Measurements from ENCODE around the gene DHX15. TPM values are rescaled to one million over a fixed set of nuclear protein-coding genes. Genes with fewer than 3 reads are reported as not detected.
A peak's percentile ranks its signal among the peaks of the same experiment; 100 is the strongest.

DHX15 gene
- total RNA-seq: 93.2 TPM
- long read RNA-seq, transcript DHX15-201 (14 exons, 2,994 nt): major isoform, 84 of 106 reads
- long read RNA-seq, partial matches to known transcripts: 10 of 106 reads
- long read RNA-seq, other reads (novel, unspliced or antisense): 11 of 106 reads

GRCh38 chr4:24584211-24584850 is at the start of gene DHX15:
TSS of gene DHX15 (minus strand) at chr4:24584554. CDS start at chr4:24584393, 161 bp downstream.
- DNase-seq (peak; percentile 98), ATAC-seq (peak; percentile 97 to 99)
- no peak for TF ChIP-seq CTCF (IDR thresholded peaks at IDR 0.05)
- H3K27me3 ChIP-seq (ENCODE audit: low read depth): no peaks in the 10 kb centered on the region
- peaks cover 39% of the 10 kb centered on the region for H3K4me1 ChIP-seq
- H3K36me3 ChIP-seq: peaks cover 11% of the 10 kb centered on the region
- H3K4me3 ChIP-seq: peak within 1 kb of the TSS; percentile 99
- intact Hi-C loops (cut with DNase I): no loop called here
- H3K27ac ChIP-seq: peak within 1 kb of the TSS; percentile 98
- no peaks in the 10 kb centered on the region for H3K9me3 ChIP-seq

GRCh38 chr4:24632011-24632410 is 47.7 kb upstream of the DHX15 start:
- no peaks in the 10 kb centered on the region for H3K4me1 ChIP-seq
- intact Hi-C loops (cut with DNase I): no loop called here
- H3K27me3 ChIP-seq (ENCODE audit: low read depth): no peaks in the 10 kb centered on the region
- DNase-seq (no peak), ATAC-seq (no peak)
- H3K9me3 ChIP-seq: no peaks in the 10 kb centered on the region
- H3K27ac ChIP-seq: no peak overlapping the region
- TF ChIP-seq CTCF (IDR thresholded peaks at IDR 0.05): no peak
- H3K36me3 ChIP-seq: no peaks in the 10 kb centered on the region
- H3K4me3 ChIP-seq: no peak overlapping the region

GRCh38 chr4:24630937-24631336 is 46.6 kb upstream of the DHX15 start:
- intact Hi-C loops (cut with DNase I): no loop called here
- Histone ChIP-seq H3K9me3 (no peaks in the 10 kb centered on the region), H3K4me1 (no peaks in the 10 kb centered on the region), H3K27me3 (ENCODE audit: low read depth) (no peaks in the 10 kb centered on the region), H3K4me3 (no peak overlapping the region), H3K27ac (no peak overlapping the region), H3K36me3 (no peaks in the 10 kb centered on the region)
- TF ChIP-seq CTCF (IDR thresholded peaks at IDR 0.05): no peak
- DNase-seq (no peak), ATAC-seq (no peak)

- no peak for DNase-seq
- TF ChIP-seq CTCF (IDR thresholded peaks at IDR 0.05): no peak
- Histone ChIP-seq H3K36me3 (no peaks in the 10 kb centered on the region), H3K9me3 (no peaks in the 10 kb centered on the region), H3K27me3 (ENCODE audit: low read depth) (no peaks in the 10 kb centered on the region), H3K27ac (no peak overlapping the region), H3K4me1 (no peaks in the 10 kb centered on the region), H3K4me3 (no peak overlapping the region)
- intact Hi-C loops (cut with DNase I): no loop called here
- no peak for ATAC-seq
Observed at GRCh38 chr4:24625091-24625490, 40.7 kb upstream of the DHX15 start.

GRCh38 chr4:24624381-24624780 is 40.0 kb upstream of the DHX15 start:
- no peak for TF ChIP-seq CTCF (IDR thresholded peaks at IDR 0.05)
- ATAC-seq: no peak
- intact Hi-C loops (cut with DNase I): no loop called here

More at GRCh38 chr4:24624381-24624780, 40.0 kb upstream of the DHX15 start:
- Histone ChIP-seq H3K27ac (no peak overlapping the region), H3K27me3 (ENCODE audit: low read depth) (no peaks in the 10 kb centered on the region), H3K36me3 (no peaks in the 10 kb centered on the region), H3K4me3 (no peak overlapping the region), H3K9me3 (no peaks in the 10 kb centered on the region), H3K4me1 (no peaks in the 10 kb centered on the region)
- DNase-seq: no peak
